ENCODE measurements around the gene NXPE3. TPM values are rescaled to one million over a fixed set of nuclear protein-coding genes. Genes with fewer than 3 reads are reported as not detected.

NXPE3 gene
- total and polyA plus RNA-seq, 10 of the 15 experiments (the other 5 are each of a cell fraction or from before 2014, with no cell fraction given) = 2.0 to 8.7 (median 5.2) TPM

- no peaks in the 10 kb centered on the region for H3K36me3 ChIP-seq (ENCODE audit: control insufficient read depth in 2 of 2, insufficient read depth in 2 of 2, low read length in 1 of 2)
- no peak for DNase-seq (ENCODE audit: low read depth, low spot score)
- FAIRE-seq = no peak
- in situ Hi-C loops (cut with MboI) (no loop called here), intact Hi-C loops (cut with micrococcal nuclease; ENCODE audit: unreplicated experiment) (no loop called here)
- TF ChIP-seq SREBF1 (IDR thresholded peaks at IDR 0.05; ENCODE audit: low read length) (no peak), NR2F1 (conservative IDR thresholded peaks at IDR 0.05) (no peak), HCFC1 (IDR thresholded peaks at IDR 0.05; ENCODE audit: low read length) (no peak), RUNX3 (IDR thresholded peaks at IDR 0.05; ENCODE audit: low read length) (no peak), KDM1A (IDR thresholded peaks at IDR 0.05; ENCODE audit: borderline replicate concordance) (no peak), KAT2A (conservative IDR thresholded peaks at IDR 0.05; ENCODE audit: control insufficient read depth, low read depth, low read length) (no peak), ZBTB11 (CRISPR knock-in tag; IDR thresholded peaks at IDR 0.05) (no peak), IKZF2 (IDR thresholded peaks at IDR 0.05) (no peak), SMC3 (IDR thresholded peaks at IDR 0.05; ENCODE audit: borderline replicate concordance, low read length) (no peak)
- ATAC-seq = no peak
- BruUV-seq (replicated peaks) = no TSS peak
- H3K79me2 ChIP-seq (ENCODE audit: control insufficient read depth, insufficient read depth, low read length) = no peaks in the 10 kb centered on the region
- H3K4me3 ChIP-seq = no peak overlapping the region
- no peak overlapping the region for H2AFZ ChIP-seq (ENCODE audit: control insufficient read depth, low read depth, low read length)
- H3K27me3 ChIP-seq (replicated peaks in 1 of 2; ENCODE audit: control insufficient read depth in 2 of 2, insufficient read depth in 2 of 2, low read length in 1 of 2) = no peaks in the 10 kb centered on the region
- no peak overlapping the region for H3K9ac ChIP-seq (ENCODE audit: control insufficient read depth, insufficient read depth, low read length)
- ChIA-PET CTCF (interaction anchor here (0.8 to 1.5 kb wide), 4 partner anchors 11 to 113 kb away, joined by 3 to 5 read pairs (median 4); no protein-coding TSS in a partner anchor), POLR2A (interaction anchor here (0.8 to 0.9 kb wide), 2 partner anchors 15 to 23 kb away, joined by 3 read pairs; no protein-coding TSS in a partner anchor), SMC1A (ENCODE audit: uncharacterized antibody, unreplicated experiment) (interaction anchor here (1.0 to 2.4 kb wide), 11 partner anchors 9 to 362 kb away, joined by 3 to 11 read pairs (median 5); no protein-coding TSS in a partner anchor), RAD21 (ENCODE audit: unreplicated experiment) (interaction anchor here (0.7 to 1.6 kb wide), 4 partner anchors 53 to 362 kb away, joined by 3 to 5 read pairs (median 4); no protein-coding TSS in a partner anchor)
- no peaks in the 10 kb centered on the region for H4K20me1 ChIP-seq (ENCODE audit: control insufficient read depth, insufficient read depth)
- no peak overlapping the region for H3K27ac ChIP-seq (ENCODE audit: control insufficient read depth, insufficient read depth)
- H3K4me2 ChIP-seq (ENCODE audit: control insufficient read depth, insufficient read depth) = no peak overlapping the region
- H3K9me3 ChIP-seq (replicated peaks; ENCODE audit: control insufficient read depth, insufficient read depth, low read length) = no peaks in the 10 kb centered on the region
- no peaks in the 10 kb centered on the region; the same call in 1 of the 2 replicates for H3K4me1 ChIP-seq (ENCODE audit: control insufficient read depth, insufficient read depth, low read length)
Measured at GRCh38 chr3:101867511-101867910, 88.5 kb downstream of the NXPE3 start.
